ENCODE measurements around the gene NR6A1. TPM values are rescaled to one million over a fixed set of nuclear protein-coding genes. Genes with fewer than 3 reads are reported as not detected.

NR6A1 gene
- polyA plus RNA-seq, 1 experiment, result 0.10 TPM

GRCh38 chr9:124625087-124625486 is 146.0 kb downstream of the NR6A1 start:
- H3K27ac ChIP-seq (ENCODE audit: low read depth, low read length), result no peak overlapping the region
- TF ChIP-seq, protein P1, sequence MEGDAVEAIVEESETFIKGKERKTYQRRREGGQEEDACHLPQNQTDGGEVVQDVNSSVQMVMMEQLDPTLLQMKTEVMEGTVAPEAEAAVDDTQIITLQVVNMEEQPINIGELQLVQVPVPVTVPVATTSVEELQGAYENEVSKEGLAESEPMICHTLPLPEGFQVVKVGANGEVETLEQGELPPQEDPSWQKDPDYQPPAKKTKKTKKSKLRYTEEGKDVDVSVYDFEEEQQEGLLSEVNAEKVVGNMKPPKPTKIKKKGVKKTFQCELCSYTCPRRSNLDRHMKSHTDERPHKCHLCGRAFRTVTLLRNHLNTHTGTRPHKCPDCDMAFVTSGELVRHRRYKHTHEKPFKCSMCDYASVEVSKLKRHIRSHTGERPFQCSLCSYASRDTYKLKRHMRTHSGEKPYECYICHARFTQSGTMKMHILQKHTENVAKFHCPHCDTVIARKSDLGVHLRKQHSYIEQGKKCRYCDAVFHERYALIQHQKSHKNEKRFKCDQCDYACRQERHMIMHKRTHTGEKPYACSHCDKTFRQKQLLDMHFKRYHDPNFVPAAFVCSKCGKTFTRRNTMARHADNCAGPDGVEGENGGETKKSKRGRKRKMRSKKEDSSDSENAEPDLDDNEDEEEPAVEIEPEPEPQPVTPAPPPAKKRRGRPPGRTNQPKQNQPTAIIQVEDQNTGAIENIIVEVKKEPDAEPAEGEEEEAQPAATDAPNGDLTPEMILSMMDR (IDR thresholded peaks at IDR 0.05; ENCODE audit: low read depth, low read length), result no peak
- no peaks in the 10 kb centered on the region for H3K9me3 ChIP-seq (ENCODE audit: control insufficient read depth, insufficient read depth, low read length)
- no peak for DNase-seq (ENCODE audit: low read depth, low spot score)
- no peak overlapping the region for H3K4me3 ChIP-seq (ENCODE audit: low read depth, low read length)
- H3K27me3 ChIP-seq (ENCODE audit: control insufficient read depth, insufficient read depth, low read length), result no peaks in the 10 kb centered on the region
- ChIA-PET CTCF (interaction anchor here (1.1 to 3.5 kb wide), 4 partner anchors 9 to 88 kb away, joined by 3 to 22 read pairs (median 4); no protein-coding TSS in a partner anchor), POLR2A (interaction anchor here (0.7 kb wide), 1 partner anchor 21 kb away, joined by 4 read pairs; no protein-coding TSS in a partner anchor)

DNA sequence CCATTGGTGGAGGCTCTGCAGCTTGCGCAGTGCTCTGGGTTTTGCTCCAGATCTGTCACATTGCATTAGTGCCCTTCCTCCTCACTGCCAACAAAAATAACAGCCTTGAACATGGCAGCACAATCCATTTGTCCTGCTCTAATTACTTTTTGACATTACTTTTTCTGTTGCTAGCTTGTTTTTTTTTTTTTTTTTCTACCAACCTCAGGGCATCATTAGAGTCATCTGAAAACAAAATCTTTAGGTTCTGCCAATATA is 146.4 kb downstream of the NR6A1 start:
- ChIA-PET POLR2A (interaction anchor here (0.6 to 0.7 kb wide), 2 partner anchors 21 to 91 kb away, joined by 4 read pairs; no protein-coding TSS in a partner anchor), CTCF (interaction anchor here (0.7 to 3.5 kb wide), 5 partner anchors 9 to 129 kb away, joined by 3 to 22 read pairs (median 4); no protein-coding TSS in a partner anchor)
- no peaks in the 10 kb centered on the region for H3K27me3 ChIP-seq (ENCODE audit: control insufficient read depth, insufficient read depth, low read length)

DNA sequence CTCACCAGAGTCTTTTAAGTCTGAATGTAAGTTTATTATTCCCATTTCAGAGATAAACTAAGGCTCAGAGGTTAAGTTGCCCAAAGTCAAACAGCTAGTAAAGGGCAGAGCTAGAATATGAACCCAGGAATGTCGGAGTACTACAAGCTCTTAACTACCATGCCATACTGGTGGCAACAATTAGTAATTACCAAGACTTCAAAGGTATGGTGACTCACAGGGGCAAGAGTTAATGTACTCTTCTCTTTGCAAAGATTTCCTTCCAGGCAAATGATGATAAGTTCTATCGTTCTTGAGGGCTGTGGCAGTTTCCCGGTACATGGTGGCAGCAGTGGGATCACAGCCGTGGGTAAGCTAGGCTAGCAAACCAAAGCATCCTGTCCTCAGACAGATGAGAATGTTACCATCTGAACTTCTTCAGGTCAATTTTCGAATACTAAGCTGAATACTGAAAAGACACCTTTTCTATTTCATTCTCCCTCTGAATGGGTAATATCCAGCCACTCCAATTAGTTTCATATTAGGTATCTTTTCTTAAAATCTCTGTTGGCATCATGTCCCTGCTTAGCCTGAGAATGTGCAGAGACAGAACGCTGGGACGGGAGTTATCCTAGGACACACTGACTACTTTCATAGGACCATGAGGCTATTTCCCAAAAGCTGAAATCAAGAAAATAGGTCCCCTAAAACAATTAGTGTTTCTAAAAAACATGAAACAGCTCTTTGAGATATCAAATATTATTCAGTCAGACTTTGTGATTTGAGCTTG is 147.0 kb downstream of the NR6A1 start:
- TF ChIP-seq, protein P1 (IDR thresholded peaks at IDR 0.05; ENCODE audit: low read depth, low read length), result no peak
- no peak for DNase-seq (ENCODE audit: low read depth, low spot score)
- ChIA-PET CTCF (interaction anchor here (0.7 to 3.5 kb wide), 5 partner anchors 8 to 129 kb away, joined by 3 to 22 read pairs (median 4); no protein-coding TSS in a partner anchor), POLR2A (interaction anchor here (0.6 kb wide), 1 partner anchor 91 kb away, joined by 4 read pairs; no protein-coding TSS in a partner anchor)
- no peaks in the 10 kb centered on the region for H3K27me3 ChIP-seq (ENCODE audit: control insufficient read depth, insufficient read depth, low read length)
- H3K4me3 ChIP-seq (ENCODE audit: low read depth, low read length), result no peak overlapping the region
- no peak overlapping the region for H3K27ac ChIP-seq (ENCODE audit: low read depth, low read length)
- no peaks in the 10 kb centered on the region for H3K9me3 ChIP-seq (ENCODE audit: control insufficient read depth, insufficient read depth, low read length)

More for the DNA sequence above, 146.4 kb downstream of the NR6A1 start:
- Histone ChIP-seq H3K27ac (ENCODE audit: low read depth, low read length) (no peak overlapping the region), H3K9me3 (ENCODE audit: control insufficient read depth, insufficient read depth, low read length) (no peaks in the 10 kb centered on the region), H3K4me3 (ENCODE audit: low read depth, low read length) (no peak overlapping the region)
- no peak for DNase-seq (ENCODE audit: low read depth, low spot score)
- TF ChIP-seq, protein P1 (IDR thresholded peaks at IDR 0.05; ENCODE audit: low read depth, low read length), result no peak

DNA sequence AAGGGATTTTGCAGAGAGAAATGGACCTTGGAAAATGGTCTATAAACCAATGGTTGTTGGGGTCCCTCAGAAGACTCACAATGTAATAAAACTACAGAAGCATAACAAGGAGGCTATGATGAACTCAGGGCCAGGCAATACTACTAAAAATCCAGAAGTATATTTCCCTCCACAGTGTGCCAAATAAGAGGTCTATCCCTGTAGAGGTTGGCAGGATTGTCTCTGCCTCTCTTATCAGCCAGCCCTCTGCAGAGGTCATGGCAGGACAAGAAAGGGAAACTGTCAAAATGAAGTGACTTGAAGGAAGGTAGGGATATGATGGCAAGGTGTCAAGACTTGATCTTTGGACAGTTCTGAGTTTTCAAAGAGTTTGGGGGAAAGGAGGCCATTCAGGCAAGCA is 148.2 kb downstream of the NR6A1 start:
- Histone ChIP-seq H3K4me3 (ENCODE audit: low read depth, low read length) (no peak overlapping the region), H3K27me3 (ENCODE audit: control insufficient read depth, insufficient read depth, low read length) (no peaks in the 10 kb centered on the region), H3K27ac (ENCODE audit: low read depth, low read length) (no peak overlapping the region), H3K9me3 (ENCODE audit: control insufficient read depth, insufficient read depth, low read length) (no peaks in the 10 kb centered on the region)
- DNase-seq (ENCODE audit: low read depth, low spot score), result no peak
- TF ChIP-seq, protein P1 (IDR thresholded peaks at IDR 0.05; ENCODE audit: low read depth, low read length), result no peak
- CTCF ChIA-PET, result interaction anchor here (1.2 to 3.5 kb wide), 3 partner anchors 86 to 271 kb away, joined by 4 to 22 read pairs (median 5); no protein-coding TSS in a partner anchor
- POLR2A ChIA-PET, result no interaction called here
